LNCaP clone FGC (cell line): ENCODE measurements around the gene PNKD.
"Not testable (repeated sequence)": the region's sequence is repeated elsewhere in the genome, so short reads cannot be mapped to it uniquely, and the experiment has no call there.

ENCODE experiments used
- DNase-seq: peaks from one replicate; pipeline ENCODE4 v3.0.0-alpha.2; 2011; ENCODE audit warnings: low read depth
- H3K4me3 ChIP-seq: 2 replicates; pipeline ENCODE4 v1.5.1; 2011; ENCODE audit warnings: mild to moderate bottlenecking, low read depth, low read length, control low read depth
- CTCF ChIP-seq: IDR thresholded peaks from 2 replicates; pipeline ENCODE4 v1.5.1; 2012; ENCODE audit warnings: mild to moderate bottlenecking; ENCODE audit not compliant: control insufficient read depth, insufficient read depth; ENCODE audit errors: extremely low read depth

Gene PNKD

DNA sequence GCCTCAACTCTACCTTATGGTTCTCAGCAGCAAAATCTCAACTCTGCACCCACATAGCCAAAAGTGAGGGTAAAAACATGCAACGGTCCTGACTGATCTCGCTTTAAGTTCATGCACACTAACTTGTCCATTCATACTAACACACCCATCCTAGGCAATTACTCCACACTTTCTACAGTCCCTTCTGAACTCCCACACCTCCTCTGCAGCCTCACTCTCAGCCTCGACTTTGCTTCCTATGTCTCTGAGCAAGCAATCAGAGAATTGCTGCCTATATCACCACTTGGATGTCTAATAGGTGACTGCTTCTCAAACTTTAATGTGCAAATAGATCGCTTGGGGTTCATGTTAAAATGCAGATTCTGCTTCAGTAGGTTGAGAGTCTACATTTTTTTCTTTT lies 29.8 kb downstream of the PNKD start:
- DNase-seq = no peak
- no peak overlapping the region for H3K4me3 ChIP-seq
- no peak for TF ChIP-seq CTCF

GRCh38 chr2:218301176-218301819 lies 31.0 kb downstream of the PNKD start:
- no peak for DNase-seq
- peak; percentile 87 for TF ChIP-seq CTCF
- no peak overlapping the region for H3K4me3 ChIP-seq

- no peak for TF ChIP-seq CTCF
- no peak for DNase-seq
- H3K4me3 ChIP-seq = no peak overlapping the region
These were observed 35.1 kb downstream of the PNKD start for GRCh38 chr2:218305383-218305782.

- no peak for DNase-seq
- TF ChIP-seq CTCF = no peak
- no peak overlapping the region for H3K4me3 ChIP-seq
These were observed 36.0 kb downstream of the PNKD start for GRCh38 chr2:218306184-218306920.

GRCh38 chr2:218307415-218308090 lies 37.2 kb downstream of the PNKD start:
- TF ChIP-seq CTCF = no peak
- DNase-seq = no peak
- H3K4me3 ChIP-seq = no peak overlapping the region

DNA sequence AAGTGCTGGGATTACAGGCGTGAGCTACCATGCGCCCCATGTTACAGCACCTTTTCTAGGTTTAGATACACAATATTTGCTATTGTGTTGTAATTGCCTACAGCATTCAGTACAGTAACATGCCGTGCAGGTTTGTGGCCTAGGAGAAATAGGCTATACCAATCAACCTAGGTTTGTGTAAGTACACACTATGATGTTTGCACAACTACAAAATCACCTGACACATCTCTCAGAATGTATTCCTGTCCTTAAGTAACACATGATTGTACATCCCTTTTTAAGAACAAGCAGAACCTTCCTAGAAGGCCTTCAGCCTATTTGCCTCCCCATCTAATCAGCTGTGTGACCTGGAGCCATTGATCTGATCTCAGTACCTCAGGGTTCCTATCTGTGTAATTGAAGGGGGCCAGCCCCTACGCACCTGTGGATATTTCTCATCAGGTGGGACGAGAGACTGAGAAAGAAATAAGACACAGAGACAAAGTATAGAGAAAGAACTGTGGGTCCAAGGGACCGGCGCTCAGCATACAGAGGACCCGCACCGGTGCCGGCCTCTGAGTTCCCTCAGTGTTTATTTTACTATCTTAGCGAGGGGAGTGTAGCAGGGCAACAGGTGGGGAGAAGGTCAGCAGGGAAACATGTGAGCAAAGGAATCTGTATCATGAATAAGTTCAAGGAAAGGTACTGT lies 40.7 kb downstream of the PNKD start:
- no peak for TF ChIP-seq CTCF
- DNase-seq = no peak
- H3K4me3 ChIP-seq = no peak overlapping the region

- H3K4me3 ChIP-seq, DNase-seq: not testable (repeated sequence)
These were observed 41.4 kb downstream of the PNKD start for GRCh38 chr2:218311541-218312266.
